ENCODE measurements around the gene PIMREG.

Gene PIMREG

GRCh38 chr17:6461792-6462524 lies 17.7 kb downstream of the PIMREG start:
- no peak for DNase-seq (ENCODE audit: low read depth)

DNA sequence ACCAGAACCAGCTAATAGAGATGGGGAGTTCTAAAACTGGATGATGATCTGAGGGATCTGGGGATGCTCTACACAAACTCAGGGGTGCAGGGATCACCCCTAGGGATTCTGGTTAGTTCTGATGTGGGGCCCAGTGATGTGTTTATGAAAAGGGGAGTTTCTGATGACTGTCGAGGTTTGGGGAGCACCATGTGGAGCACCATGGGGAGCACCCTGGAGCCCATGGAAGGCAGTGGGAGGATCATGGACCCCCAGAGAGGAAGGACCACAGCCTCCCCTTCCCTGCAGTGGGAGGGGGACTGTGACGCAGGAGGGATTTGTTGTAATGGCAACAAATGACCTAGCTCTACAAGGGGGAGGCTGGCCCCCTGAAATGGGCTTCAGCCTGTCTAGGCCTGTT lies 18.4 kb downstream of the PIMREG start:
- DNase-seq (ENCODE audit: low read depth), result no peak

GRCh38 chr17:6463616-6464445 lies 19.6 kb downstream of the PIMREG start:
- DNase-seq (ENCODE audit: low read depth), result no peak

DNA sequence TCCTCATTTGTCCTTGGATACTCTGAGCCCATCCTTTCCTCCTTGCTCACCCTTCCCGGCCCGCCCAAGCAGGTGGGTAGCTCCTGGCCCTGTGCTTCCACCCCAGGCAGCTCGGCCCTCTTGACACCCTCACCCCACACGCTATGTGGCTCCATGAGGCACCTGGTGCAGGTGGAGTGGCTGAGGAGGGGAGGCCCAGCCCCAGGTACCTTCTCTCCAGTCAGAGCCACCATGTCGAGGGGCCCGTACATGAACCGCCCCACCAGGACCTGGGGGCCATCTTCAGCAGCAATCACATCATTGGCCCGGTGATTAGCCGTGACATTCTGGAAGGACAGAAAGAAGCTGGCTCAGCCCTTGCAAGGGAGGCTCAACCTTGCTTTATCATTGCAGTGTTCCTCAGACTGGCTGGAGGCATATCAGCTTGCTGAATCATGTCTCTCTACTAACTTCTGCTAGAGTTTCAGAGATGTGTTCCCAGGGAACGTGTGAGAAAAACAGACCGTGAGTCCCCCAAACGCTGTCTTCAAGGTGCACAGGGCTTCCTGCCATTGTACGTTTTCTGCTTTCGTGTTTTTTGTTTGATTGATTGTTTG lies 20.3 kb downstream of the PIMREG start:
- no peak for DNase-seq (ENCODE audit: low read depth)

- DNase-seq (ENCODE audit: low read depth), result no peak
These were observed 21.1 kb downstream of the PIMREG start for GRCh38 chr17:6465206-6466003.

DNA sequence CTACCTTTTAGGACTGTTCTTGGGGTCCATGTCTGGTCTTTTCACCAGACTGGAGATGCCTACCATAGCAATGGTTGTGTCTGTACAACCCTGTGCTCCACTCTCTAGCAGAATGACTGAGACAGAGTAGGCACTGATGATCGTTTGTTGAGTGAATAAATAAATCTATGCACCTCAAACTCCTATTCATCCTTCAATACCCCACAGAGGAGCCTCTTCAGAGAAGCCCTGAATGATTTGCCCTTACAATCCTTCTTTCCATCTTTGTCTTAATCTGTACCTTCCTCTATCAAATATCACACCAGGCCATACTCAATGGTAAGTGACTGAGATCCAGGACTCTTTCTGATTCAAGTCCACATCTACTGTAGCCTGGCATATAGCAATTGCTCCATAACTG lies 23.3 kb downstream of the PIMREG start:
- DNase-seq (ENCODE audit: low read depth), result no peak

GRCh38 chr17:6468051-6468790 lies 24.0 kb downstream of the PIMREG start:
- DNase-seq (ENCODE audit: low read depth), result no peak

GRCh38 chr17:6470146-6470718 lies 26.0 kb downstream of the PIMREG start:
- DNase-seq (ENCODE audit: low read depth), result no peak

DNA sequence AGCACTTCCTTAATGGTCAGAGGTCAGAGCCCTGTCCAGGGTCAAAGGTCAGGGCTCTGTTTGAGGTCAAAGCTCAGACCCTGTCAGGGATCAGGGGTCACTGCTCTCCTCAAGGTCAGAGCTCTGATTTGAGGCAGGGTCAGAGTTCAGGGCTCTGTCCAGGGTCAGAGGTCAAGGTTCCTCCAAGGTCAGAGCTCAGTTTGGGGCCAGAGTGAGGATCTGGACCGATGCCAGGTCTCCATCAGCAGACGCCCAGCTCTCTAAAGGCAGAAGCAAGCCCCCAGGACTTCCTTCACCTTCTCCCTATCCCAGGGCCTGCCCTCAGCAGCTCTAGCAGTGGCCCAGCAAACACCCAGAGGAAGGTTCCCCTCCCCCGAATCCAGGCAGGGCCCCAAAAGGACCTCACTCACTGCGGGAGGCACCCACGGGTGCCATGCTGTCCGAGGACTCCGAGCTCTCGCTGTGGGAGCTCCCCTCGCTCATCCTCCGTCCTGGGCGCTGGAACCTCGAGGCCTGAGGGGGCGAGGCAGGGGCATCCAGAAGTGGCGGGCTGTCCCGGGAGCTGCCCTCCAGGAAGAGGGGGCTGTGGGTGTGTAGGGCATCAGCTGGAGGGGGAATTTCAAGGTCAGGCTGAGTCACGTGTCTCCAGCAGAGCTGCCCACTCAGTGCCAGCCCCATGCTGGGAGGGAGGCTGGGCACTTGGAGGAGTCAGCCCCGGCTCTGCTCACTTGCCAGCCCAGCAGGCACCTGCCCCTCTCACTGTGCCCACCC lies 26.7 kb downstream of the PIMREG start:
- no peak for DNase-seq (ENCODE audit: low read depth)

DNA sequence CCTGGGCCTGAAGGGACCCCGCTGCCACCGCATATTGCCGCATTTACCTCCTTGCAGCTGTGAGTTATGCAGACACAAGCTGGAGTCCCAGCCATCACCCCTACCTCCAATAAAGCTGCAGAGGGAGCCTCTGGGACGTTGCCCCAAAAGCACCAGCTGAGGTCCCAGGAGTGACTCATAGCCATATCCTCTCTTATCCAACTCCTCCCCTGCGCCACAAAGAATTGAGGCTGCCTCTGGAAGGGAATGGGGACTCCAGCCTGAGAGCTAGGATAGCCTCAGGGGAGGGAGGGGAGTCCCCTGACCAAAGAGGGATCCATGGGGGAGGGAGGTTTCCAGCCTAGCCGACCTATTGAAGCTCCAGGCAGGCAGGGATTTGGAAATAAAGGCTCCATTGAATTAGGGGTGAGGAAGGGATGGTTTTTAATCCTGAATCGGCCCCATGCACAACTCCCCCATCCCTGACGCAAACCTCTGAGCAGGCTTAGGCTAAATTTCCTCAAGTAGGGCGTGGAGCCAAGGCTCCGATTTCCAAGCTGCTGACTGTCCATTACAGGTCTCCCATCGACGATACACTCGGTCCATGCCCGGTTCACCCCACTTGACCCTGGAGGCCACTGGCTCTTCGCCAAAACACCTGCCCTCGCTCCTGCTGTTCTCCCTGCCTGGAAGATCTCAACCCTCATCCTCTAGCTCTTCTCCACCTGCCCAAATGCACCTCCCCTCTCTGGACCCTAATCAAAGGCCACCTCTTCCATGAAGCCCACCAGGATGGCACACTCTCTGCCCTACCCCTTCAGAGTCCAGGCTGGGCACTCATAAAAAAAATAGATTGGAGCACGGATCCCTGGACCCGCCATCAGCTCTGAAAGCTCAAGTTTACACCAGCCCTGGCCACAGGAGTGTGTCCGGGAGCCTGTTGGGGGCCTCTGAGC lies 27.5 kb downstream of the PIMREG start:
- no peak for DNase-seq (ENCODE audit: low read depth)

GRCh38 chr17:6472517-6472916 lies 28.3 kb downstream of the PIMREG start:
- no peak for DNase-seq (ENCODE audit: low read depth)

DNA sequence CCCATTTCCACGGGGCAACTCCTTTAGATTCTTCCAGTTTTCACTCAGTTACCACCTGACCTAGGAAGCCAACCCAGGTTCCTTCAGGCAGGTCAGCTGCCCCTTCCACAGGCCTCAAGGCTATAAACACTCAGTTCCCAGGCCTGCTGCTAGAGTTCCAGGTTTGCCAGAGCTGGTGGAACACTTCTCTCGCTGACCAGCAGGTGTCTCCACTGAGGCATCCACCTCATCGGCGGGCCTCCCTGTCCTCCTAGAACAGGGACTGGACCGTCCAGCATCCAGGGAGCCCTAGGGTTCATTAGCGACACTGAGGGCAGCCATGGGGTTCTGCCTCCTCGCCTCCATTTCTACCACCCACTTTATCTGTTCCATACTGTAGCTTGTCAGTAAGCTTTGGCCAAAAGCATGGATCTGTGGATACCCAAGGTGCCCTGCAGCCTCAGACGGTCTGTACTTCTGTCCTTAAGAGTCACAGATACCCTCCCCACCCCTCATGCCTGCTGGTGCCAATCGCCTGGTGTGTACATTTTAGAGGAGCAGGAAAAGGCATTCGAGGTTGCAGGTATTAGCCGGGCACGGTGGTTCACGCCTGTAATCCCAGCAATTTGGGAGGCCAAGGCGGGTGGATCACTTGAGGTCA lies 29.0 kb downstream of the PIMREG start:
- DNase-seq (ENCODE audit: low read depth), result peak; percentile 21

DNA sequence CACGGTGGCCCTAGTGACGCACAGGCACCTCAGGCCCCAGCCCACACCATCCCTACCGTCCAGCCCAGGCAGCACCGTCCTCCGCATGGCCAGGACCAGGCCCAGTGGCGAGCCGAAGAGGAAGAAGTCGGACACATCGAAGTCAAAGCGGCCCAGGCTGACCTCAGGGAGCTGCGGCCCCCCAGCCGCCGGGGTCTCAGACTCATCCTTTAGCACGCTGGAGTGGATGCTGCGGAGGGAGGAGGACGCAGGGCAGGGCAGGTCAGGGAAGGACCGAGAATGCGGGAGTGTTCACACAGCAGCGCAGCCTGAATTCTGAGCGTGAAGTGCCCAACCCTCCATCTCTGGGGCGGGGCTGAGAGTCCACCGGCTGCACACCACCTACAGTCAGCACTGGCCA lies 30.1 kb downstream of the PIMREG start:
- no peak for DNase-seq (ENCODE audit: low read depth)

DNA sequence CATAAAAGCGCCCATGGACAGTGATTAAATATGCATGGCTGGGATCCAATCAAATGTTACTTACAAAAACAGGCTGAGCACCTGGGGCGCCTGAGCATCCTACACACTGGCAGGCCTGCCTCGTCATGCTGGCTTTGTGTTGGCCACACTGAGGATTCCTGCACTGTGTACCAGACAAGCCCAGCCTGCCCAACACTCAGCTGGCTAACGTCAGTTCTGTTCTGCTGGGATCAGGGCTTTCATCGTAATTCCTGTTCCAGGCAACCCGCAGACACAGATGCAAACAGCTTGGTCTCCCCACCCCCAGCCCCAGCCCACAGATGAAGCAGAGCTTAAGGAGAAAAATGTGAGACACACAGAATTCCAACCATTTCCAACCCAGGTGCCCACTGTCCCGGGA lies 30.7 kb downstream of the PIMREG start:
- no peak for DNase-seq (ENCODE audit: low read depth)

GRCh38 chr17:6475411-6475810 lies 31.2 kb downstream of the PIMREG start:
- no peak for DNase-seq (ENCODE audit: low read depth)

GRCh38 chr17:6476076-6476809 lies 32.0 kb downstream of the PIMREG start:
- no peak for DNase-seq (ENCODE audit: low read depth)

GRCh38 chr17:6476810-6477179 lies 32.5 kb downstream of the PIMREG start:
- no peak for DNase-seq (ENCODE audit: low read depth)

GRCh38 chr17:6477831-6478383 lies 33.7 kb downstream of the PIMREG start:
- no peak for DNase-seq (ENCODE audit: low read depth)

Measured in CMK (cell line).